IPS-20b (cell line): ENCODE results near the gene XYLT1.

Experiments used
- H3K27ac ChIP-seq: one replicate; pipeline ENCODE4 v1.5.1; 2013; ENCODE audit warnings: low read length
- H3K27me3 ChIP-seq: 2 replicates; pipeline ENCODE4 v1.6.1; 2013; ENCODE audit warnings: mild to moderate bottlenecking, low read length, inconsistent platforms; ENCODE audit not compliant: insufficient read depth
- H3K36me3 ChIP-seq: 2 replicates; pipeline ENCODE4 v1.6.1; 2013; ENCODE audit warnings: low read depth, mild to moderate bottlenecking, inconsistent platforms, low read length, moderate library complexity; ENCODE audit not compliant: insufficient read depth
- H3K4me1 ChIP-seq: 2 replicates; pipeline ENCODE4 v1.6.1; 2013; ENCODE audit warnings: mild to moderate bottlenecking, control low read depth, inconsistent platforms, low read length, moderate library complexity; ENCODE audit not compliant: insufficient read depth
- H3K4me3 ChIP-seq: 2 replicates; pipeline ENCODE4 v1.5.1; 2013; ENCODE audit warnings: mild to moderate bottlenecking, low read length, inconsistent platforms
- H3K9ac ChIP-seq: 2 replicates; pipeline ENCODE4 v1.6.1; 2013; ENCODE audit warnings: low read depth, mild to moderate bottlenecking, inconsistent platforms, low read length, moderate library complexity
- H3K9me3 ChIP-seq: 2 replicates; pipeline ENCODE4 v1.6.1; 2013; ENCODE audit warnings: mild to moderate bottlenecking, low read depth, low read length, inconsistent platforms; ENCODE audit not compliant: insufficient read depth

Gene XYLT1

GRCh38 chr16:17098685-17099084, 372.1 kb downstream of the XYLT1 start:
- Histone ChIP-seq H3K9me3 (no peaks in the 10 kb centered on the region), H3K9ac (no peak overlapping the region), H3K4me1 (no peaks in the 10 kb centered on the region), H3K4me3 (no peak overlapping the region), H3K27ac (no peak overlapping the region), H3K27me3 (peaks cover 17% of the 10 kb centered on the region), H3K36me3 (no peaks in the 10 kb centered on the region)

- Histone ChIP-seq H3K9ac (peak overlapping the region; percentile 54; the same call in 1 of the 2 replicates), H3K36me3 (no peaks in the 10 kb centered on the region), H3K27ac (peak overlapping the region; percentile 96), H3K27me3 (no peaks in the 10 kb centered on the region), H3K4me1 (peaks cover 41% of the 10 kb centered on the region), H3K9me3 (no peaks in the 10 kb centered on the region; the same call in 1 of the 2 replicates), H3K4me3 (peak overlapping the region; percentile 48)
Observed at GRCh38 chr16:17084130-17084529, 386.6 kb downstream of the XYLT1 start.

- Histone ChIP-seq H3K4me3 (peak overlapping the region; percentile 48; the same call in 1 of the 2 replicates), H3K27me3 (no peaks in the 10 kb centered on the region), H3K27ac (peak overlapping the region; percentile 96), H3K9ac (peak overlapping the region; percentile 79; the same call in 1 of the 2 replicates), H3K36me3 (no peaks in the 10 kb centered on the region), H3K4me1 (peaks cover 46% of the 10 kb centered on the region), H3K9me3 (no peaks in the 10 kb centered on the region; the same call in 1 of the 2 replicates)
Observed at GRCh38 chr16:17083628-17084027, 387.1 kb downstream of the XYLT1 start.

GRCh38 chr16:17082095-17082882, 388.5 kb downstream of the XYLT1 start:
- H3K9ac ChIP-seq: peak overlapping the region; percentile 79; the same call in 1 of the 2 replicates
- peak overlapping the region; percentile 1 for H3K27ac ChIP-seq
- no peaks in the 10 kb centered on the region; the same call in none of the 2 replicates for H3K9me3 ChIP-seq
- H3K4me3 ChIP-seq: peak overlapping the region; percentile 48; the same call in 1 of the 2 replicates
- H3K36me3 ChIP-seq: no peaks in the 10 kb centered on the region
- peaks cover 51% of the 10 kb centered on the region for H3K4me1 ChIP-seq
- H3K27me3 ChIP-seq: no peaks in the 10 kb centered on the region

GRCh38 chr16:17080105-17080504, 390.7 kb downstream of the XYLT1 start:
- Histone ChIP-seq H3K9me3 (no peaks in the 10 kb centered on the region; the same call in none of the 2 replicates), H3K4me3 (no peak overlapping the region), H3K36me3 (no peaks in the 10 kb centered on the region), H3K27ac (no peak overlapping the region), H3K9ac (no peak overlapping the region), H3K27me3 (no peaks in the 10 kb centered on the region), H3K4me1 (peaks cover 46% of the 10 kb centered on the region)

GRCh38 chr16:17078931-17079631, 391.7 kb downstream of the XYLT1 start:
- Histone ChIP-seq H3K36me3 (no peaks in the 10 kb centered on the region), H3K9me3 (no peaks in the 10 kb centered on the region; the same call in none of the 2 replicates), H3K27me3 (no peaks in the 10 kb centered on the region), H3K4me3 (no peak overlapping the region), H3K4me1 (peaks cover 36% of the 10 kb centered on the region), H3K27ac (no peak overlapping the region), H3K9ac (no peak overlapping the region)

GRCh38 chr16:17076818-17077498, 393.8 kb downstream of the XYLT1 start:
- Histone ChIP-seq H3K36me3 (no peaks in the 10 kb centered on the region), H3K4me1 (peaks cover 20% of the 10 kb centered on the region; the same call in 1 of the 2 replicates), H3K4me3 (no peak overlapping the region), H3K27me3 (no peaks in the 10 kb centered on the region), H3K27ac (no peak overlapping the region), H3K9ac (no peak overlapping the region), H3K9me3 (no peaks in the 10 kb centered on the region; the same call in none of the 2 replicates)

- H3K4me3 ChIP-seq: no peak overlapping the region
- H3K9me3 ChIP-seq: no peaks in the 10 kb centered on the region; the same call in none of the 2 replicates
- H3K4me1 ChIP-seq: peaks cover 16% of the 10 kb centered on the region; the same call in 1 of the 2 replicates
- no peak overlapping the region for H3K27ac ChIP-seq
- H3K9ac ChIP-seq: no peak overlapping the region
- H3K27me3 ChIP-seq: no peaks in the 10 kb centered on the region
- H3K36me3 ChIP-seq: no peaks in the 10 kb centered on the region
Observed at GRCh38 chr16:17076092-17076754, 394.5 kb downstream of the XYLT1 start.

GRCh38 chr16:17072104-17072503, 398.7 kb downstream of the XYLT1 start:
- Histone ChIP-seq H3K9ac (no peak overlapping the region), H3K27me3 (no peaks in the 10 kb centered on the region), H3K9me3 (no peaks in the 10 kb centered on the region), H3K4me3 (no peak overlapping the region), H3K4me1 (peaks cover 4% of the 10 kb centered on the region; the same call in 1 of the 2 replicates), H3K36me3 (no peaks in the 10 kb centered on the region), H3K27ac (no peak overlapping the region)

GRCh38 chr16:17070882-17071592, 399.7 kb downstream of the XYLT1 start:
- H3K4me3 ChIP-seq: peak overlapping the region; percentile 54; the same call in 1 of the 2 replicates
- H3K9ac ChIP-seq: peak overlapping the region; percentile 13; the same call in 1 of the 2 replicates
- no peaks in the 10 kb centered on the region for H3K36me3 ChIP-seq
- H3K4me1 ChIP-seq: peaks cover 4% of the 10 kb centered on the region; the same call in 1 of the 2 replicates
- no peaks in the 10 kb centered on the region for H3K27me3 ChIP-seq
- no peaks in the 10 kb centered on the region for H3K9me3 ChIP-seq
- no peak overlapping the region for H3K27ac ChIP-seq
